Measurements from ENCODE around the gene HDAC11. TPM values are rescaled to one million over a fixed set of nuclear protein-coding genes. Genes with fewer than 3 reads are reported as not detected.

Gene HDAC11
- total RNA-seq, 1 experiment from 2014 or later, result 7.0 TPM

DNA sequence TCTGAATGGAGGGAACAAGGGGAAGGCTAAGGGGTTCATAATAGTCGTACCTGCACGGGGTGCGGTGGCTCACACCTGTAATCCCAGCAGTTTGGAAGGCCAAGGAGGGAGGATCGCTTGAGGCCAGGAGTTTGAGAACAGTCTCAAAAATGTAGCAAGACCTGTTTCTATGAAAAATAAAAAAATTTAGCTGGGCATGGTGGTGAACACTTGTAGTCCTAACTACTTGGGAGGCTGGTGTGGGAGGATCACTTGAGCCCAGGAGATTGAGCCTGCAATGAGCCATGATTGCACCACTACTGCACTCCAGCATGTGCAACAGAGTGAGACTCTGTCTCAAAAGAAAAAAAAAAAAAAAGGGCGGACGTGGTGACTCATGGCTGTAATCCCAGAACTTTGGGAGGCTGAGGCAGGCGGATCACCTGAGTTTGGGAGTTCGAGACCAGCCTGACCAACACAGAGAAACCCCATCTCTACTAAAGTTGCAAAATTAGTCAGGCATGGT is 17.9 kb upstream of the HDAC11 start:
- Mint-ChIP-seq H3K27me3 (ENCODE audit: low read depth) (peaks cover 47% of the 10 kb centered on the region), H3K4me1 (peaks cover 4 to 9% of the 10 kb centered on the region in 2 experiments), H3K36me3 (ENCODE audit: insufficient read depth in 1 of 3, low read depth in 3 of 3) (no peaks in the 10 kb centered on the region), H3K27ac (no peak overlapping the region), H3K4me3 (no peak overlapping the region), H3K9me3 (no peaks in the 10 kb centered on the region; a peak in 1 of 5 replicates)
- Histone ChIP-seq H2AK5ac (ENCODE audit: insufficient read length, low read length) (no peak overlapping the region), H3K79me2 (ENCODE audit: insufficient read depth, low read length) (no peaks in the 10 kb centered on the region), H3K18ac (ENCODE audit: insufficient read length, low read depth, low read length) (no peak overlapping the region), H3K9ac (ENCODE audit: extremely low read depth, insufficient read length, low read length) (no peak overlapping the region), H3K79me1 (ENCODE audit: insufficient read depth, low read depth, low read length, poor library complexity, severe bottlenecking) (no peaks in the 10 kb centered on the region), H3T11ph (ENCODE audit: low read length) (no peak overlapping the region), H4K8ac (replicated peaks; ENCODE audit: insufficient read length, low read depth, low read length) (no peak overlapping the region), H4K5ac (ENCODE audit: insufficient read length, low read depth, low read length) (no peak overlapping the region), H2BK15ac (ENCODE audit: low read depth, low read length) (no peak overlapping the region), H2BK5ac (ENCODE audit: insufficient read length, low read length) (no peak overlapping the region), H2AFZ (ENCODE audit: low read length) (no peak overlapping the region), H3K4me2 (ENCODE audit: insufficient read depth, insufficient read length, low read length) (no peak overlapping the region), H3K14ac (ENCODE audit: insufficient read depth, low read length) (no peak overlapping the region), H3K56ac (ENCODE audit: insufficient read length, low read depth, low read length) (no peak overlapping the region), H2BK12ac (ENCODE audit: insufficient read length, low read depth, low read length) (no peak overlapping the region), H3K23ac (ENCODE audit: insufficient read length, low read depth, low read length) (no peak overlapping the region), H3K27ac (ENCODE audit: insufficient read length, low read depth, low read length) (no peak overlapping the region), H3K27me3 (ENCODE audit: insufficient read depth, low read length) (no peaks in the 10 kb centered on the region; the same call in 1 of the 2 replicates), H4K91ac (ENCODE audit: insufficient read length, low read depth, low read length) (no peak overlapping the region), H2BK120ac (ENCODE audit: low read depth, low read length, poor library complexity, severe bottlenecking) (no peak overlapping the region), H3K23me2 (ENCODE audit: insufficient read length, low read depth, low read length, poor library complexity, severe bottlenecking) (no peaks in the 10 kb centered on the region), H3K4me1 (ENCODE audit: insufficient read depth, low read length) (no peaks in the 10 kb centered on the region), H2BK20ac (ENCODE audit: low read depth, low read length, poor library complexity, severe bottlenecking) (no peak overlapping the region), H4K20me1 (ENCODE audit: control insufficient read depth, insufficient read depth, insufficient read length) (no peaks in the 10 kb centered on the region), H3K4ac (ENCODE audit: low read depth, low read length) (no peak overlapping the region), H3K9me3 (ENCODE audit: control insufficient read depth, low read depth, low read length) (no peaks in the 10 kb centered on the region)
- no peak for TF ChIP-seq CTCF (conservative IDR thresholded peaks at IDR 0.05)
- no CpG with 5 or more reads among the region's 8 CpGs for WGBS (ENCODE audit: extremely low coverage, insufficient read length, low lambda C conversion rate)
- DNase-seq, result no peak

Measured in H9 (cell line).